ENCODE data around the gene GRID2.

DNA sequence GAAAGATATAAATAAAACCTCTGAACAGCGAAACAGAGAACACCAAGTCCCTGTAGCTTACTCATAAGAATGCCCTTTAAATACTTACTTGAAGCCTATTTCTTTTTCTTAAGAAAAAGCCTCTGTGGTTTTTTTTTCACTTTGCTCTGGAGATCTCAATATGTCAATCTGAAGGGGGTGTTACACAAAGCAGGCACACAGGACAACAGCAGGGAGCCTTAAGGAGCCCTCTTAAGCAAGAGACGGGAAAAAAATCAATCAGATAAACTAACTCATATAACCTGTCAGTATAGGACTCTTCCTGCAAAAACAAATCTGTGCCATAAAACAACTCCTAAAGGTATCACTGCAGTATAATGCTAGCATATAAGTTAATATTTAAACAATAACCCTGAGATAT is 913.7 kb downstream of the GRID2 start:
- TF ChIP-seq, protein P1, sequence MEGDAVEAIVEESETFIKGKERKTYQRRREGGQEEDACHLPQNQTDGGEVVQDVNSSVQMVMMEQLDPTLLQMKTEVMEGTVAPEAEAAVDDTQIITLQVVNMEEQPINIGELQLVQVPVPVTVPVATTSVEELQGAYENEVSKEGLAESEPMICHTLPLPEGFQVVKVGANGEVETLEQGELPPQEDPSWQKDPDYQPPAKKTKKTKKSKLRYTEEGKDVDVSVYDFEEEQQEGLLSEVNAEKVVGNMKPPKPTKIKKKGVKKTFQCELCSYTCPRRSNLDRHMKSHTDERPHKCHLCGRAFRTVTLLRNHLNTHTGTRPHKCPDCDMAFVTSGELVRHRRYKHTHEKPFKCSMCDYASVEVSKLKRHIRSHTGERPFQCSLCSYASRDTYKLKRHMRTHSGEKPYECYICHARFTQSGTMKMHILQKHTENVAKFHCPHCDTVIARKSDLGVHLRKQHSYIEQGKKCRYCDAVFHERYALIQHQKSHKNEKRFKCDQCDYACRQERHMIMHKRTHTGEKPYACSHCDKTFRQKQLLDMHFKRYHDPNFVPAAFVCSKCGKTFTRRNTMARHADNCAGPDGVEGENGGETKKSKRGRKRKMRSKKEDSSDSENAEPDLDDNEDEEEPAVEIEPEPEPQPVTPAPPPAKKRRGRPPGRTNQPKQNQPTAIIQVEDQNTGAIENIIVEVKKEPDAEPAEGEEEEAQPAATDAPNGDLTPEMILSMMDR (CRISPR knock-in tag; IDR thresholded peaks at IDR 0.05) = no peak
- TF ChIP-seq POLR2A (IDR thresholded peaks at IDR 0.05; ENCODE audit: insufficient read depth in 1 of 2, low read depth in 2 of 2, low read length in 2 of 2) (no peak), RFX5 (IDR thresholded peaks at IDR 0.05; ENCODE audit: low read depth, low read length) (no peak), ZNF331 (CRISPR knock-in tag; IDR thresholded peaks at IDR 0.05) (no peak), JUNB (CRISPR knock-in tag; IDR thresholded peaks at IDR 0.05; ENCODE audit: borderline replicate concordance) (no peak)
- TF ChIP-seq, protein P2, sequence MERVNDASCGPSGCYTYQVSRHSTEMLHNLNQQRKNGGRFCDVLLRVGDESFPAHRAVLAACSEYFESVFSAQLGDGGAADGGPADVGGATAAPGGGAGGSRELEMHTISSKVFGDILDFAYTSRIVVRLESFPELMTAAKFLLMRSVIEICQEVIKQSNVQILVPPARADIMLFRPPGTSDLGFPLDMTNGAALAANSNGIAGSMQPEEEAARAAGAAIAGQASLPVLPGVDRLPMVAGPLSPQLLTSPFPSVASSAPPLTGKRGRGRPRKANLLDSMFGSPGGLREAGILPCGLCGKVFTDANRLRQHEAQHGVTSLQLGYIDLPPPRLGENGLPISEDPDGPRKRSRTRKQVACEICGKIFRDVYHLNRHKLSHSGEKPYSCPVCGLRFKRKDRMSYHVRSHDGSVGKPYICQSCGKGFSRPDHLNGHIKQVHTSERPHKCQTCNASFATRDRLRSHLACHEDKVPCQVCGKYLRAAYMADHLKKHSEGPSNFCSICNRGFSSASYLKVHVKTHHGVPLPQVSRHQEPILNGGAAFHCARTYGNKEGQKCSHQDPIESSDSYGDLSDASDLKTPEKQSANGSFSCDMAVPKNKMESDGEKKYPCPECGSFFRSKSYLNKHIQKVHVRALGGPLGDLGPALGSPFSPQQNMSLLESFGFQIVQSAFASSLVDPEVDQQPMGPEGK (CRISPR knock-in tag; IDR thresholded peaks at IDR 0.05) = no peak
- TF ChIP-seq, protein P3, sequence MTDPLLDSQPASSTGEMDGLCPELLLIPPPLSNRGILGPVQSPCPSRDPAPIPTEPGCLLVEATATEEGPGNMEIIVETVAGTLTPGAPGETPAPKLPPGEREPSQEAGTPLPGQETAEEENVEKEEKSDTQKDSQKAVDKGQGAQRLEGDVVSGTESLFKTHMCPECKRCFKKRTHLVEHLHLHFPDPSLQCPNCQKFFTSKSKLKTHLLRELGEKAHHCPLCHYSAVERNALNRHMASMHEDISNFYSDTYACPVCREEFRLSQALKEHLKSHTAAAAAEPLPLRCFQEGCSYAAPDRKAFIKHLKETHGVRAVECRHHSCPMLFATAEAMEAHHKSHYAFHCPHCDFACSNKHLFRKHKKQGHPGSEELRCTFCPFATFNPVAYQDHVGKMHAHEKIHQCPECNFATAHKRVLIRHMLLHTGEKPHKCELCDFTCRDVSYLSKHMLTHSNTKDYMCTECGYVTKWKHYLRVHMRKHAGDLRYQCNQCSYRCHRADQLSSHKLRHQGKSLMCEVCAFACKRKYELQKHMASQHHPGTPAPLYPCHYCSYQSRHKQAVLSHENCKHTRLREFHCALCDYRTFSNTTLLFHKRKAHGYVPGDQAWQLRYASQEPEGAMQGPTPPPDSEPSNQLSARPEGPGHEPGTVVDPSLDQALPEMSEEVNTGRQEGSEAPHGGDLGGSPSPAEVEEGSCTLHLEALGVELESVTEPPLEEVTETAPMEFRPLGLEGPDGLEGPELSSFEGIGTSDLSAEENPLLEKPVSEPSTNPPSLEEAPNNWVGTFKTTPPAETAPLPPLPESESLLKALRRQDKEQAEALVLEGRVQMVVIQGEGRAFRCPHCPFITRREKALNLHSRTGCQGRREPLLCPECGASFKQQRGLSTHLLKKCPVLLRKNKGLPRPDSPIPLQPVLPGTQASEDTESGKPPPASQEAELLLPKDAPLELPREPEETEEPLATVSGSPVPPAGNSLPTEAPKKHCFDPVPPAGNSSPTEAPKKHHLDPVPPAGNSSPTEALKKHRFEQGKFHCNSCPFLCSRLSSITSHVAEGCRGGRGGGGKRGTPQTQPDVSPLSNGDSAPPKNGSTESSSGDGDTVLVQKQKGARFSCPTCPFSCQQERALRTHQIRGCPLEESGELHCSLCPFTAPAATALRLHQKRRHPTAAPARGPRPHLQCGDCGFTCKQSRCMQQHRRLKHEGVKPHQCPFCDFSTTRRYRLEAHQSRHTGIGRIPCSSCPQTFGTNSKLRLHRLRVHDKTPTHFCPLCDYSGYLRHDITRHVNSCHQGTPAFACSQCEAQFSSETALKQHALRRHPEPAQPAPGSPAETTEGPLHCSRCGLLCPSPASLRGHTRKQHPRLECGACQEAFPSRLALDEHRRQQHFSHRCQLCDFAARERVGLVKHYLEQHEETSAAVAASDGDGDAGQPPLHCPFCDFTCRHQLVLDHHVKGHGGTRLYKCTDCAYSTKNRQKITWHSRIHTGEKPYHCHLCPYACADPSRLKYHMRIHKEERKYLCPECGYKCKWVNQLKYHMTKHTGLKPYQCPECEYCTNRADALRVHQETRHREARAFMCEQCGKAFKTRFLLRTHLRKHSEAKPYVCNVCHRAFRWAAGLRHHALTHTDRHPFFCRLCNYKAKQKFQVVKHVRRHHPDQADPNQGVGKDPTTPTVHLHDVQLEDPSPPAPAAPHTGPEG (CRISPR knock-in tag; IDR thresholded peaks at IDR 0.05) = no peak
- TF ChIP-seq, protein P4, sequence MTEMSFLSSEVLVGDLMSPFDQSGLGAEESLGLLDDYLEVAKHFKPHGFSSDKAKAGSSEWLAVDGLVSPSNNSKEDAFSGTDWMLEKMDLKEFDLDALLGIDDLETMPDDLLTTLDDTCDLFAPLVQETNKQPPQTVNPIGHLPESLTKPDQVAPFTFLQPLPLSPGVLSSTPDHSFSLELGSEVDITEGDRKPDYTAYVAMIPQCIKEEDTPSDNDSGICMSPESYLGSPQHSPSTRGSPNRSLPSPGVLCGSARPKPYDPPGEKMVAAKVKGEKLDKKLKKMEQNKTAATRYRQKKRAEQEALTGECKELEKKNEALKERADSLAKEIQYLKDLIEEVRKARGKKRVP (CRISPR knock-in tag; IDR thresholded peaks at IDR 0.05) = no peak

Data from HepG2 (cell line).